ENCODE results near the gene DRG2. TPM values are rescaled to one million over a fixed set of nuclear protein-coding genes. Genes with fewer than 3 reads are reported as not detected.

Gene DRG2
- total and polyA plus RNA-seq, 4 donors, result 28.6 to 41.3 (median 35.6) TPM

DNA sequence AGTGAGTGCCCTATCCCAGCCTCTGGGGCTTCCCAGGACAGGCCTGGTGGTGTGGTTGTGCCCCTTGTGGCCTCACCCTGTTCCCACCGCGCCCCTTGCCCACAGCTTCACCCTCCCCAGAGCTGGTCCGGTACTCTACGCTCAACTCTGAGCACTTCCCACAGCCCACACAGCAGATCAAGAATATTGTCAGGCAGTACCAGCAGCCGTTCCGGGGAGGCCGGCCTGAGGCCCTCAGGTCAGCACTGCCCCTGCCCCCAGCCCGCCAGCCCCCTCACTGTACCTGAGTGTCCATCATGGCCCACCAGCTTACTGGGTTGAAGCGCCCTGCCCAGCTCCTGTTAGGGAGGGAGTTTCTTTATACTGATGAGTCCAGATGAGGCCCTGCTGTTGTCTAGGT is 63.5 kb downstream of the DRG2 start:
- TF ChIP-seq, protein P1, sequence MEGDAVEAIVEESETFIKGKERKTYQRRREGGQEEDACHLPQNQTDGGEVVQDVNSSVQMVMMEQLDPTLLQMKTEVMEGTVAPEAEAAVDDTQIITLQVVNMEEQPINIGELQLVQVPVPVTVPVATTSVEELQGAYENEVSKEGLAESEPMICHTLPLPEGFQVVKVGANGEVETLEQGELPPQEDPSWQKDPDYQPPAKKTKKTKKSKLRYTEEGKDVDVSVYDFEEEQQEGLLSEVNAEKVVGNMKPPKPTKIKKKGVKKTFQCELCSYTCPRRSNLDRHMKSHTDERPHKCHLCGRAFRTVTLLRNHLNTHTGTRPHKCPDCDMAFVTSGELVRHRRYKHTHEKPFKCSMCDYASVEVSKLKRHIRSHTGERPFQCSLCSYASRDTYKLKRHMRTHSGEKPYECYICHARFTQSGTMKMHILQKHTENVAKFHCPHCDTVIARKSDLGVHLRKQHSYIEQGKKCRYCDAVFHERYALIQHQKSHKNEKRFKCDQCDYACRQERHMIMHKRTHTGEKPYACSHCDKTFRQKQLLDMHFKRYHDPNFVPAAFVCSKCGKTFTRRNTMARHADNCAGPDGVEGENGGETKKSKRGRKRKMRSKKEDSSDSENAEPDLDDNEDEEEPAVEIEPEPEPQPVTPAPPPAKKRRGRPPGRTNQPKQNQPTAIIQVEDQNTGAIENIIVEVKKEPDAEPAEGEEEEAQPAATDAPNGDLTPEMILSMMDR (IDR thresholded peaks at IDR 0.05; ENCODE audit: control extremely low read depth, extremely low read depth), result no peak
- Histone ChIP-seq H3K9ac (ENCODE audit: insufficient read depth in 1 of 2, low read length in 2 of 2) (no peak overlapping the region), H3K27me3 (ENCODE audit: control insufficient read depth in 3 of 3, insufficient read depth in 3 of 3, low read length in 2 of 3) (no peaks in the 10 kb centered on the region), H3K36me3 (ENCODE audit: control insufficient read depth in 4 of 4, insufficient read depth in 4 of 4, low read length in 4 of 4) (no peaks in the 10 kb centered on the region), H3K9me3 (ENCODE audit: control insufficient read depth in 4 of 4, insufficient read depth in 3 of 4, low read length in 3 of 4) (no peaks in the 10 kb centered on the region), H3K27ac (ENCODE audit: low read depth in 1 of 2, low read length in 1 of 2) (no peak overlapping the region), H3K4me3 (no peak overlapping the region), H3K4me1 (ENCODE audit: control insufficient read depth in 5 of 5, insufficient read depth in 5 of 5, low read length in 5 of 5) (peaks cover 0 to 7% (median 0%) of the 10 kb centered on the region in 5 donors)
- ATAC-seq (ENCODE audit: insufficient read depth, low FRiP score), result no peak
- 83 to 98% methylated on average over 9 of the region's 9 CpGs for WGBS, 2 donors
- DNase-seq, result no peak

DNA sequence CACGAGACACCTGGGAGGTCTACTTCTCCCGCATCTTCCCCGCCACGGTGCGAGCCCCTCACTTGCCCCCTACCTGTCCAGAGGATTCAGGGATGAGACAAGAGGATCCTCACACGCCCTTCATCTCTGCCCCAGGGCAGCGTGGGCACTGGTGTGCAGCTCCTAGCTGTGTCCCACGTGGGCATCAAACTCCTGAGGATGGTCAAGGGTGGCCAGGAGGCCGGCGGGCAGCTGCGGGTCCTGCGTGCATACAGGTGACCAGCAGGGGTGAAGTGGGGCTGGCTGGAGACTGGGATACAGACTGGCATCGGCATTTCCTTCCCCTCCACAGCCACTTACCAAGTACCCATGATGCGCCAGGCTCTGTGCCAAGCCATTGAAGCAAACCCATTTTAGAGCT is 67.4 kb downstream of the DRG2 start:
- H3K27ac ChIP-seq (ENCODE audit: low read depth in 1 of 2, low read length in 1 of 2), result no peak overlapping the region
- peaks cover 0 to 12% (median 0%) of the 10 kb centered on the region in 5 donors for H3K4me1 ChIP-seq (ENCODE audit: control insufficient read depth in 5 of 5, insufficient read depth in 5 of 5, low read length in 5 of 5)
- H3K9ac ChIP-seq (ENCODE audit: insufficient read depth in 1 of 2, low read length in 2 of 2), result no peak overlapping the region
- no peaks in the 10 kb centered on the region for H3K9me3 ChIP-seq (ENCODE audit: control insufficient read depth in 4 of 4, insufficient read depth in 3 of 4, low read length in 3 of 4)
- 92 to 94% methylated on average over 14 of the region's 14 CpGs for WGBS, 2 donors
- DNase-seq (no peak), ATAC-seq (ENCODE audit: insufficient read depth, low FRiP score) (no peak)
- H3K4me3 ChIP-seq, result no peak overlapping the region
- H3K27me3 ChIP-seq (ENCODE audit: control insufficient read depth in 3 of 3, insufficient read depth in 3 of 3, low read length in 2 of 3), result no peaks in the 10 kb centered on the region
- H3K36me3 ChIP-seq (ENCODE audit: control insufficient read depth in 4 of 4, insufficient read depth in 4 of 4, low read length in 4 of 4), result no peaks in the 10 kb centered on the region
- TF ChIP-seq, protein P1 (IDR thresholded peaks at IDR 0.05; ENCODE audit: control extremely low read depth, extremely low read depth), result no peak

DNA sequence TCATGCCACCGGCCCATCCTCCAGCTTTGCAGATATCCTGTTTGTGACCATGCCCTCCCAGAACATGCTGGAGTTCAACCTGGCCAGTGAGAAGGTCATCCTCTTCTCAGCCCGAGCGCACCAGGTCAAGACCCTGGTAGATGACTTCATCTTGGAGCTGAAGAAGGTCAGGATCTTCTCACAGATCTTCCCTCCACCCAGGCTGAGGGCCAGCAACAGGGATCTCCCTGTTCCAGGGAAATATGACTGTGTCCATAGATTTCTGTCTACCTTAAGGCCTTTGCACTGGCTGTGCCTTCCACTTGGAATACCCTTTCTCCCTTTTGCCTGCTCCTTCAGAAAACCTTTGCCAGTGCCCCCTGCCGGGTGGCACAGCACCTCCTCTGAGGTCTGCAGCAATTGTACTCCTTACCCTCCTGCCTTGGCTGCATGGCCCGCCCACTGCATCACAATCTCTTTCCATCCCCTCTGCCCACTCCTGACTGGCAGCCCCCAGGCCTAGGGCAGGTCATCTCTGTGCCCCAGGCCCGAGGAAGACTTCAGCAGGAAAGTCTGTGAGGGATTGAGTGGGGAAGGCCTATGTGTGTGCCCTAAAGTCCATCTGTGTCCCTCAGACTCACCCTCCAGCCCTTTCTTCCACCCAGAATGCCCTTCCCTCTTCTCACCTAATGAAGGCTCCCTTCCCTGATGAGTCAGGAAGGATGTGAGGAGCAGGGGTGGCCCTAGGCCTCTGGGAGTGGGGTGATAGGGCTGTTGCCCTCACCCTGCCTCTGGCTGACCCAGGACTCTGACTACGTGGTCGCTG is 68.6 kb downstream of the DRG2 start:
- Histone ChIP-seq H3K4me3 (no peak overlapping the region), H3K36me3 (ENCODE audit: control insufficient read depth in 4 of 4, insufficient read depth in 4 of 4, low read length in 4 of 4) (no peaks in the 10 kb centered on the region), H3K27ac (ENCODE audit: low read depth in 1 of 2, low read length in 1 of 2) (peak overlapping the region in 1 of 2 donors; percentile 16), H3K9me3 (ENCODE audit: control insufficient read depth in 4 of 4, insufficient read depth in 3 of 4, low read length in 3 of 4) (no peaks in the 10 kb centered on the region), H3K9ac (ENCODE audit: insufficient read depth in 1 of 2, low read length in 2 of 2) (no peak overlapping the region), H3K27me3 (ENCODE audit: control insufficient read depth in 3 of 3, insufficient read depth in 3 of 3, low read length in 2 of 3) (no peaks in the 10 kb centered on the region), H3K4me1 (ENCODE audit: control insufficient read depth in 5 of 5, insufficient read depth in 5 of 5, low read length in 5 of 5) (peaks cover 0 to 12% (median 0%) of the 10 kb centered on the region in 5 donors)
- TF ChIP-seq, protein P1 (IDR thresholded peaks at IDR 0.05; ENCODE audit: control extremely low read depth, extremely low read depth), result no peak
- ATAC-seq (ENCODE audit: insufficient read depth, low FRiP score) (no peak), DNase-seq (no peak)
- WGBS, 2 donors, result 76 to 80% methylated on average over 8 of the region's 8 CpGs
